ENCODE results near the gene MYEOV. TPM values are rescaled to one million over a fixed set of nuclear protein-coding genes. Genes with fewer than 3 reads are reported as not detected.

The MYEOV gene
- total and polyA plus RNA-seq, 9 of the 15 experiments (the other 6 are each of a cell fraction or from before 2014, with no cell fraction given), result 10.2 to 133 (median 32.2) TPM

GRCh38 chr11:69291459-69292110, 2.4 kb upstream of the MYEOV start:
- Histone ChIP-seq H3K27me3 (ENCODE audit: control insufficient read depth in 2 of 2, insufficient read depth in 2 of 2, low read length in 2 of 2) (peaks cover 3 to 12% of the 10 kb centered on the region in 2 experiments; a peak in 1 of 5 replicates), H4K20me1 (replicated peaks; ENCODE audit: control insufficient read depth, insufficient read depth, low read length) (no peaks in the 10 kb centered on the region; the same call in 1 of the 2 replicates), H2AFZ (ENCODE audit: low read depth, low read length) (no peak overlapping the region), H3K27ac (ENCODE audit: extremely low read depth, low read depth, low read length) (no peak overlapping the region), H3K4me1 (replicated peaks in 1 of 2; ENCODE audit: control insufficient read depth in 2 of 2, insufficient read depth in 2 of 2, low read length in 2 of 2) (peaks cover 30 to 48% of the 10 kb centered on the region in 2 experiments), H3K9me3 (replicated peaks; ENCODE audit: control insufficient read depth, insufficient read depth, low read depth, low read length) (no peaks in the 10 kb centered on the region; the same call in 1 of the 2 replicates), H3K79me2 (ENCODE audit: control insufficient read depth, insufficient read depth, low read length) (peaks cover 29% of the 10 kb centered on the region), H3K36me3 (ENCODE audit: control insufficient read depth, insufficient read depth, low read length) (peaks cover 10% of the 10 kb centered on the region; the same call in 2 of the 3 replicates), H3K4me3 (no peak overlapping the region), H3K9me1 (ENCODE audit: control insufficient read depth, insufficient read depth, low read length) (no peaks in the 10 kb centered on the region), H3K9ac (ENCODE audit: insufficient read depth in 1 of 2, low read depth in 2 of 2, low read length in 2 of 2) (no peak overlapping the region), H3K4me2 (ENCODE audit: insufficient read depth, low read length) (no peak overlapping the region)
- POLR2A ChIA-PET, result no interaction called here
- DNase-seq (ENCODE audit: extremely low read depth in 1 of 4, low spot score in 3 of 4) (no peak), ATAC-seq (no peak), FAIRE-seq (no peak)
- WGBS (ENCODE audit: insufficient coverage, low coverage, missing lambda C conversion rate), result 13% methylated on average over 4 of the region's 4 CpGs
- in situ Hi-C loops (cut with MboI), result loop anchor here (5.0 kb wide), 1 partner anchor 351 kb away; the partner anchor contains the start of gene CCND1
- CTCF ChIA-PET (ENCODE audit: low intra/inter-chr PET ratio), result interaction anchor here (1.2 to 2.0 kb wide), 2 partner anchors 191 to 352 kb away, joined by 3 to 11 read pairs; no protein-coding TSS in a partner anchor
- intact Hi-C loops (cut with micrococcal nuclease), result loop anchor here (2.0 to 10.0 kb wide), 4 partner anchors 73 to 351 kb away; no protein-coding TSS in a partner anchor
- BruUV-seq (replicated peaks), result no TSS peak
- peak; percentile 48; the same call in 1 of the 2 replicates for TF ChIP-seq CTBP1 (IDR thresholded peaks at IDR 0.05; ENCODE audit: borderline replicate concordance)
- TF ChIP-seq SUPT5H (IDR thresholded peaks at IDR 0.05), result 0 out of 2 replicates have a peak, but pooled peaks have one; percentile 35
- TF ChIP-seq, protein P1, sequence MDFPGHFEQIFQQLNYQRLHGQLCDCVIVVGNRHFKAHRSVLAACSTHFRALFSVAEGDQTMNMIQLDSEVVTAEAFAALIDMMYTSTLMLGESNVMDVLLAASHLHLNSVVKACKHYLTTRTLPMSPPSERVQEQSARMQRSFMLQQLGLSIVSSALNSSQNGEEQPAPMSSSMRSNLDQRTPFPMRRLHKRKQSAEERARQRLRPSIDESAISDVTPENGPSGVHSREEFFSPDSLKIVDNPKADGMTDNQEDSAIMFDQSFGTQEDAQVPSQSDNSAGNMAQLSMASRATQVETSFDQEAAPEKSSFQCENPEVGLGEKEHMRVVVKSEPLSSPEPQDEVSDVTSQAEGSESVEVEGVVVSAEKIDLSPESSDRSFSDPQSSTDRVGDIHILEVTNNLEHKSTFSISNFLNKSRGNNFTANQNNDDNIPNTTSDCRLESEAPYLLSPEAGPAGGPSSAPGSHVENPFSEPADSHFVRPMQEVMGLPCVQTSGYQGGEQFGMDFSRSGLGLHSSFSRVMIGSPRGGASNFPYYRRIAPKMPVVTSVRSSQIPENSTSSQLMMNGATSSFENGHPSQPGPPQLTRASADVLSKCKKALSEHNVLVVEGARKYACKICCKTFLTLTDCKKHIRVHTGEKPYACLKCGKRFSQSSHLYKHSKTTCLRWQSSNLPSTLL (IDR thresholded peaks at IDR 0.05), result peak; percentile 47; the same call in 1 of the 2 replicates
- TF ChIP-seq FOXP4 (CRISPR knock-in tag; IDR thresholded peaks at IDR 0.05; ENCODE audit: borderline replicate concordance), result no peak
- TF ChIP-seq, protein P2, sequence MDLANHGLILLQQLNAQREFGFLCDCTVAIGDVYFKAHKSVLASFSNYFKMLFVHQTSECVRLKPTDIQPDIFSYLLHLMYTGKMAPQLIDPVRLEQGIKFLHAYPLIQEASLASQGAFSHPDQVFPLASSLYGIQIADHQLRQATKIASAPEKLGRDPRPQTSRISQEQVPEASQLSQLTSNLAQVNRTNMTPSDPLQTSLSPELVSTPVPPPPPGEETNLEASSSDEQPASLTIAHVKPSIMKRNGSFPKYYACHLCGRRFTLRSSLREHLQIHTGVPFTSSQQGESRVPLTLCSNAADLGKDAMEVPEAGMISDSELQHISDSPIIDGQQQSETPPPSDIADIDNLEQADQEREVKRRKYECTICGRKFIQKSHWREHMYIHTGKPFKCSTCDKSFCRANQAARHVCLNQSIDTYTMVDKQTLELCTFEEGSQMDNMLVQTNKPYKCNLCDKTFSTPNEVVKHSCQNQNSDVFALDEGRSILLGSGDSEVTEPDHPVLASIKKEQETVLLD (IDR thresholded peaks at IDR 0.05), result peak; percentile 69; the same call in 1 of the 2 replicates
- TF ChIP-seq, protein P3, sequence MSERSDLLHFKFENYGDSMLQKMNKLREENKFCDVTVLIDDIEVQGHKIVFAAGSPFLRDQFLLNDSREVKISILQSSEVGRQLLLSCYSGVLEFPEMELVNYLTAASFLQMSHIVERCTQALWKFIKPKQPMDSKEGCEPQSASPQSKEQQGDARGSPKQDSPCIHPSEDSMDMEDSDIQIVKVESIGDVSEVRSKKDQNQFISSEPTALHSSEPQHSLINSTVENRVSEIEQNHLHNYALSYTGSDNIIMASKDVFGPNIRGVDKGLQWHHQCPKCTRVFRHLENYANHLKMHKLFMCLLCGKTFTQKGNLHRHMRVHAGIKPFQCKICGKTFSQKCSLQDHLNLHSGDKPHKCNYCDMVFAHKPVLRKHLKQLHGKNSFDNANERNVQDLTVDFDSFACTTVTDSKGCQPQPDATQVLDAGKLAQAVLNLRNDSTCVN (CRISPR knock-in tag; IDR thresholded peaks at IDR 0.05), result peak; percentile 54
- TF ChIP-seq ZNF165 (CRISPR knock-in tag; IDR thresholded peaks at IDR 0.05; ENCODE audit: borderline replicate concordance), result no peak
- TF ChIP-seq OTX1 (CRISPR knock-in tag; IDR thresholded peaks at IDR 0.05), result peak; percentile 69; the same call in 1 of the 2 replicates
- TF ChIP-seq THRB (CRISPR knock-in tag; conservative IDR thresholded peaks at IDR 0.05), result 0 out of 2 replicates have a peak, but pooled peaks have one; percentile 47
- TF ChIP-seq BCOR (IDR thresholded peaks at IDR 0.05), result peak; percentile 39; the same call in 1 of the 2 replicates

All from K562 (cell line).